Coronary artery (tissue), 2 donors: ENCODE results near the gene SLC24A3.

ENCODE experiments used
- DNase-seq: peaks from one replicate; pipeline ENCODE4 v3.0.0-alpha.2; 2017; ENCODE audit warnings: low spot score
- H3K27ac ChIP-seq, 2 donors: fragments of 200-600 bp; sonication (generic); one replicate each; pipeline ENCODE4 v1.5.1; 2016 to 2019
- H3K4me3 ChIP-seq: fragments of 200-600 bp; sonication (generic); 2 replicates; pipeline ENCODE4 v1.5.1; 2016; ENCODE audit warnings: mild to moderate bottlenecking, moderate library complexity
- CTCF ChIP-seq: fragments of 200-600 bp; sonication (generic); IDR thresholded peaks from one replicate; pipeline ENCODE4 v1.5.1; 2019; ENCODE audit warnings: antibody characterized with exemption

SLC24A3 gene

DNA sequence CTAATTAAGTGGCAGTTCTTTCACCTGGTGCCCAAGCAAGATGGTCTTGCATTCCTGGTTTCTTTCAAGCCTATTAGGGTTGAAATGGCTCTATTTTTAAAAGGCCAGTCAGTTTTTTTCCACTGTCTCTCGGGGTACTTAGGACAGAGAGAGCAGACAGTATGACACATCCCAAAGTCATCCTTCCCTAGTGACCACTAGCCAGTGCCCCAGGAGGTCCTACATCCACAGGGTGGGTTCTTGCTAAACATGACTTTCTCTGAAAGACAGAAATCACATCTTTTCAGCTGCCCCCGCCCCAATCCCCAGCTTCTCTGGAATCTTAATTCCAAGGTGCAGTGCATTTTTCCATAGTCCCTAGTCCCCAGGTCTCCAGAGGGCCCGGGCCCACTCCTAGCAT, 192.4 kb downstream of the SLC24A3 start:
- DNase-seq = no peak
- no peak for TF ChIP-seq CTCF
- no peak overlapping the region for H3K27ac ChIP-seq
- no peak overlapping the region for H3K4me3 ChIP-seq

DNA sequence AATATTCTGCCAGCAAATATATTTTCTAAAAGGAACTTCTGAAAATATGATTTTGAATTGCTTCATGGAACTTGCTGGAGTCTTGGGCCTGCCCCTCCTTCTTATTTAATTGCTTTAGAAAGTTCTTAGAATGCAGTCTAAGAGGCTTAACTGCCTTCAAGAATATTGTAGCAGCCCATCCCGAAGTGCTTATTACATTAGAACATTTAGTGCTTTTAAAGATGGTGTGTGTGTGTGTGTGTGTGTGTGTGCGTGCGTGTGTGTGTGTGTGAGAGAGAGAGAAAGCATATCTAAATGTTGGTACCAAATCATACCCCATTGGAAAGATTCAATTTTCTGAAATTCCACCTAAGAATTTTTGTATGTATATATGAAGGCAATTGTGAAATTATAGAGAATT, 193.5 kb downstream of the SLC24A3 start:
- no peak overlapping the region for H3K4me3 ChIP-seq
- TF ChIP-seq CTCF = no peak
- H3K27ac ChIP-seq = no peak overlapping the region
- DNase-seq = no peak

DNA sequence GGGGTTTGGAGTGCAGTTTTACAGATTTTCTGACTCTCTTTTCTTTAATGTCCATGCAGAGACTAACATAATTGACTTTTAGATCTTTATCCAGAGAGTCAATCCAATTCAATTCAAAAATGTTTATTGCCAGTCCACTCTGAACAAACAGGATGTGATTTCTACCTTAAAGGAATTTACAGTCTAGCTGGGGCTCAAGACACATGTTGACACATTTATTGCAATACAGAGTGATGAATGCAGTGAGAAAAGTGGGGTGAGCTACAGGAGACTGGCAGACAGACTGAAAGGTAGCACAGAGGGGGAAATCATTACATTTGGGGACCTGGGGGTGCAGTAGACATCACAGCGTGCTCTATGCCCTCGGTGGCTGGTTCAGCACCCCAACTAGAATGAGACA, 193.9 kb downstream of the SLC24A3 start:
- no peak for TF ChIP-seq CTCF
- DNase-seq = no peak
- no peak overlapping the region for H3K27ac ChIP-seq

GRCh38 chr20:19407196-19407595, 194.8 kb downstream of the SLC24A3 start:
- no peak overlapping the region for H3K4me3 ChIP-seq
- TF ChIP-seq CTCF = no peak
- DNase-seq = no peak
- H3K27ac ChIP-seq = no peak overlapping the region

More for the DNA sequence above, 193.9 kb downstream of the SLC24A3 start:
- no peak overlapping the region for H3K4me3 ChIP-seq

DNA sequence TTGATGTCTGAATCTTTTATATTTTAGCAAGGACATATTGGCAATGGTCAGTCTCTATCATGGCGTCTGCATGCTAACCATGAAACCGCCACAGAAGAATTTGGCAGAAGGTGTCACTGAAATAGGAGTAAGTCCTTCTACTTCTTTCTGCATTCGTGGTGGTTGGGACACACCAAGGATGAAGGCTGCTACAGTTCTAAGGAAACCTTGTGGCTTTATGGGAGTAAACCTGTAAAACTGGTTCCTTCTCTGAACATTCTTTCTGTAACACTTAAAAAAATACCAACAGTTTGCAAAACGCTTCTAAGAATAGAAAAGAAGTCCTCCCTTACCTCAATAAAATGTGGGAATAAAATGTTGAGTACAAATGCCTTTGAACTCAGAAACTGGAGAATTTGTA, 195.3 kb downstream of the SLC24A3 start:
- no peak overlapping the region for H3K4me3 ChIP-seq
- no peak for DNase-seq
- H3K27ac ChIP-seq = no peak overlapping the region
- TF ChIP-seq CTCF = no peak

DNA sequence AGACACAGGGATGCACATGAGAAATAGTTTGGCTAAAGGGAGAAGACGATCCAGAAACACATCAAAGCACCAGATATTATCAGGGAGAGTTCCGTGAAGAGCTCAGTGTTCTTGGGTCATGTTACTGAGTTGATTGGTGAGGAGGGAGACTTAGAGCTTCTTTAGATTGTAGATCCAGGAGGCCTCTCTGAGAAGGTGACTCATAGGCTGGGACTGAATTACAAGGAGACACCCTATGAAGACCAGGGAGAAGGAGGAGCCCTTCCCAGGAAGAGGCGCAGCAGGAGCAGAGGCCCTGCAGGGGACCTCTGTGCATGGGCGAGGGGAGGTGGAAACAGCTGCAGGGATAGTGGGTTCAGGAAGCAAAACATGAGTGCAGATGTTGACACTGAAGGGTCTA, 196.5 kb downstream of the SLC24A3 start:
- Histone ChIP-seq H3K27ac (no peak overlapping the region), H3K4me3 (no peak overlapping the region)
- TF ChIP-seq CTCF = no peak
- DNase-seq = no peak

DNA sequence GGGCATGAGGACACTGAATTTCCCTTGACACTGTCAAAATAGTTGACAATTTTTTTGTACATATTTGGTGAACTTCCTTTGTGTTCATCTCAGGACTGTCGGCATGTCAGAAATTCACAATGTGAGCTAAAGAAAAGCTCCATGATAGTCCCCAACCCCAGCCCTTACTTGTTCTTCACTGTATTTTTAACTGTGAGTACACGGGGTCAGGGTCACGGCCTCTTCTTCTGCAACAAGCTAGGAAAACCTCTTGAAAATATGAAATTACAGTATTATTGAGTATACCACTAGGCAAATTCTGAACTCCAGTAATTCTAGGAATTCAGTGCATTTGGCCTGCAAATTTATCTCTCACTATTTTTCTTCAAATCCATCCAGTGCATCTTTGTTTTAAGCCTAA, 199.4 kb downstream of the SLC24A3 start:
- no peak for DNase-seq
- no peak overlapping the region for H3K27ac ChIP-seq
- no peak for TF ChIP-seq CTCF
- no peak overlapping the region for H3K4me3 ChIP-seq
